ENCODE data around the gene MYCBP2.

MYCBP2 gene

DNA sequence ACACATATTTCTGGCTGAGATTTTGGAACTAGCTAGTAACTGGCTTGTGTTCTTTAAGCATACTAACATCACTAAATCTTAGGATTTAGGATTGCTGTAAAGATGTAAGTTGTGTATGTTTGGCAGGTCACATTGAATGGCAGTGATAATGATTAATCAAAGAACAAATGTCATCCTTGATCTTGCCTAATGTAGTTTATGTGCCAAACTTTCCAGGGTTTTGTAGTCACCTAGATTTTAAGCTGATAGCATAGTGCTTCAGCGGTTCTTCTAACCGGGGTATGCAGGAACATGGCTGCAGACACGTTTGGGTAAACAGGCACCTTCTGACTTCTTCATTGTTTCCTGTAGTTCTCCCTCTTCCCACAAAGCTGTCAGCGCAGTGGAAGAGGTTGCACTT, 325.4 kb downstream of the MYCBP2 start:
- no peak overlapping the region for H3K4me3 ChIP-seq (ENCODE audit: insufficient read depth, low read depth, low read length, poor library complexity, severe bottlenecking)
- peaks cover 3% of the 10 kb centered on the region for H3K4me1 ChIP-seq (ENCODE audit: control insufficient read depth, insufficient read depth, low read length, poor library complexity, severe bottlenecking)
- H3K9me3 ChIP-seq (ENCODE audit: control insufficient read depth, low read length), result no peaks in the 10 kb centered on the region
- H3K27me3 ChIP-seq (replicated peaks; ENCODE audit: control insufficient read depth, insufficient read depth, low read length, poor library complexity, severe bottlenecking), result no peaks in the 10 kb centered on the region
- peaks cover 30% of the 10 kb centered on the region for H3K36me3 ChIP-seq (ENCODE audit: control insufficient read depth, insufficient read depth, low read length)
- DNase-seq, result no peak
- no peak overlapping the region for H3K27ac ChIP-seq (ENCODE audit: insufficient read depth, low read length, poor library complexity, severe bottlenecking)

DNA sequence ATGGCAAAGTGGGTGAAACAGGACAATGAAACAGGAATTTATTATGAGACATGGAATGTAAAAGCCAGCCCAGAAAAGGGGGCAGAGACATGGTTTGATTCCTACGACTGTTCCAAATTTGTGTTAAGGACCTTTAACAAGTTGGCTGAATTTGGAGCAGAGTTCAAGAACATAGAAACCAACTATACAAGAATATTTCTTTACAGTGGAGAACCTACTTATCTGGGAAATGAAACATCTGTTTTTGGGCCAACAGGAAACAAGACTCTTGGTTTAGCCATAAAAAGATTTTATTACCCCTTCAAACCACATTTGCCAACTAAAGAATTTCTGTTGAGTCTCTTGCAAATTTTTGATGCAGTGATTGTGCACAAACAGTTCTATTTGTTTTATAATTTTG, 326.4 kb downstream of the MYCBP2 start:
- no peak for DNase-seq
- H3K27me3 ChIP-seq (replicated peaks; ENCODE audit: control insufficient read depth, insufficient read depth, low read length, poor library complexity, severe bottlenecking), result no peaks in the 10 kb centered on the region
- H3K36me3 ChIP-seq (ENCODE audit: control insufficient read depth, insufficient read depth, low read length), result peaks cover 25% of the 10 kb centered on the region
- H3K9me3 ChIP-seq (ENCODE audit: control insufficient read depth, low read length), result no peaks in the 10 kb centered on the region
- H3K4me3 ChIP-seq (ENCODE audit: insufficient read depth, low read depth, low read length, poor library complexity, severe bottlenecking), result no peak overlapping the region
- no peaks in the 10 kb centered on the region for H3K4me1 ChIP-seq (ENCODE audit: control insufficient read depth, insufficient read depth, low read length, poor library complexity, severe bottlenecking)
- peak overlapping the region; percentile 2 for H3K27ac ChIP-seq (ENCODE audit: insufficient read depth, low read length, poor library complexity, severe bottlenecking)
